ENCODE measurements around the gene RHOXF2.

The RHOXF2 gene

DNA sequence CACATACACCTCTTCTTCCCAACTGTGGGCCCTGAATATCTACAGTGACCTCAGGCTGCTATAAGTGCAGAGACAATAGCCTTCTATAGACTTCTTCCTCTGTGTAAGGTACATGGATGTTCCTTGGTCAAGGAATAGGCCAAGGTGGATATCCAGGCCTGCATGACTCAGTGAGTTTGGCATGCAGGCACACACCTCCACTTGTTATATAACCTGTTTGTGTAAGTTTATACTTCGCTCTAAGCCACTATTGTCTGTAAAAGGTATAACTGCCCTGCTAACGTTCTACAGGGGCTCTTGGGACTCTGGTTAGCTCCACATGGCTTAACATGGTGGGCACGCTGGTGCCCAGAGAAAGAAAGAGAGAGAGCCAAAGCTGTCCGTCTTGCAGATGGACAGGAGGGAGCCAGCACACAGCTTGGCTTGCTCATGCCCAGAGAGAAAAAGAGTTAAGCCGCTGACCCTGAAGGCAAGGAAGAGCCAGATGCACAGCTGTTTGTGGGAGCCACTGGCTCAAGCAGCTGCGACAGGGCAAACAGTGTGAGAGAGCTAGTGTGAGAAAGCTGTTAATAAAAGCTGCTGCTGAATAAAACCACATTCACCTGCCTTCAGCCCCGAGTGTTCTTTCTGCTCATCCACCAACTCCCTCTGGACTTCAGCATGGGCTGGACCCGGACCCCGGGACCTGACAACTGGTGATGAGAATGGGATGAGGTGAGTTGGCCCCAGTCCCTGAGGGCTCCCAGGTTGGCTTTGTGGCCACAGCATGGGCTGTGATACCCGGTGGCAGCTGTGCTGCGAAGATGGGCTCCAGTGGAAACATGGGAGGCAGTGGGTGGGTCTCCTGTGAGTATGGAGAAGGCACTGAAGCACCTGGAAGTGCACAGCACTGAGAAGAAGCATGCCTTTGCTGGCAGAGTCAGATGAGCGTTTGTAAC, 47.7 kb downstream of the RHOXF2 start:
- DNase-seq: no peak

DNA sequence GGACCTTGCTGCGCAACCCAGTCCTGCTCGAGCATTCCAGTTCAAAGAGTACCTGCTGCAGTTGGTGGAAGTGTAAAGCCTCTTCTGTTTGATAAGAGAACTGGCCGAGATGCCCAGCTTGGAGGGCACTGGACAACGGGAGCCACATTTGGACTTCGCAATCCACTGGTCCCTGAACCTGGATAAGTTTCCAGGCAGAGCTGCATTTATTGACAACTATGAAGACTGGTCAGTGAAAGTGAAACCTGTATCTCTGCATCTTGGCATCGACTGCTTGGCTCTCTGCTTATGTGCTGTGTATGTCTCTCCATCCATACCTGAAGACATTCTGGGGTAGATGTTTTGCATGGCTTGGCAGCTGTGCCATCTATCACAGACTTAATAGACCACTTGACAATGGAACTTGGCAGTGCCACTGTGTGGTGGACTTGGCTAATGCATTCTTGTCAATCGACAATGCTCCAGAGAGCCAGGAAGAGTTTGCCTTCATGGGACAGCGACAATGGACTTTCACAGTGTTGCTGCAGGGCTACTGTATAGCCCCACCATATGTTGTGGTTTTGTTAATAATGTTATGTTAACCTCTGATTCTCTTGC, 48.7 kb downstream of the RHOXF2 start:
- DNase-seq: no peak

DNA sequence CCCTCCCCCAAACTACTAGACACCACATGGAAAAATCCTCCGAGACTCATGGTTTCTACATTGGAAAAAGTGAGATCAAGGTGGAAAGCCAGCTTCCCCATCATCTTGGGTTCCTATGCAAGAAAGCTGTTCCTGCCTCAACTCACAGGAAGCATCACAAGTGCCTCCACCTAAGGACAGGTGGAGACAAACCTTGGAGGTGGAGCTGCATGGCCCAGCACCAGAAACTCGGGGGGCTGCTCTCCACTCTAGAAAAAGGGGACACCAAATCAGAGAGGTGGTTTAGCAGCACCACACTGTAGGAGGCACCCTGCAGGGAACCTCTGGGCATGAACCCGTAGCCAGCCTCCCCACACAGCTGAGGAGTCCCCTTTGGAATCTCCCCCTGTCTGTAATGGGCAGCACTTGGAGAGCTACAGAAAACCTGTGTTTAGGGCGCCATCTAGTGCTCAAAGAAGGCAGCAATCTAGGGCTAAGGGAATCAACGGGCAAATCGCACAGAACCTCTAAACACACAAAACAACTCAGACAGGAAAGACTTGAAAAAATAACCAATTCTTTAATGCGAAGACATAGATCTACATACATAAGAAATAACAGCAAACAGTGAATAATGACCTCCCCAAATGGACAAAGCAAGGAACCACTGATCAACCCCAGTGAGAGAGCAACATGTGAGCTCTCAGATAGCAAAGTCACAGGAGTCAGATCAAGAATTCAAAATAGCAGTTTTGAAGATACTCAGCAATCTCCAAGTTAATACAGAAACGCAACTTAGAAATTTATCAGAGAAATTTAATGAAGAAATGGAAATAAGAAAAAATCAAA, 55.2 kb downstream of the RHOXF2 start:
- DNase-seq: no peak

All from NCI-H1048 (cell line).